HepG2 (cell line): ENCODE data around the gene ZNF628. TPM values are rescaled to one million over a fixed set of nuclear protein-coding genes. Genes with fewer than 3 reads are reported as not detected.

Experiments used
- ATAC-seq: fragments of 200-7000 bp; cut with Tn5 transposase; 3 replicates; pipeline ENCODE4 v1.9.1; 2020; ENCODE audit warnings: mild to moderate bottlenecking, moderate library complexity
- BruUV-seq: library from RNA; stranded (reverse); fragments of 400-500 nt; replicated peaks from 2 replicates; lab custom pipeline; 2021; lab: Mats Ljungman, UMichigan
- CTCF ChIA-PET: fragments of 300-600 bp; formaldehyde crosslinking; extraction: SDS; loops from one replicate; lab custom pipeline; 2021; ENCODE audit warnings: low total read pairs, inconsistent platforms, low intra/inter-chr PET ratio; lab: Yijun Ruan, JAX
- POLR2A ChIA-PET: fragments of 350-600 bp; sonication (Branson Sonifier 250); formaldehyde crosslinking; loops from one replicate; lab custom pipeline; 2020; ENCODE audit warnings: antibody characterized with exemption, inconsistent platforms; lab: Yijun Ruan, JAX
- DNase-seq: peaks from one replicate; pipeline ENCODE4 v3.0.0-alpha.2; 2015; ENCODE audit warnings: low spot score
- FAIRE-seq: peaks from 3 replicates; lab custom pipeline; 2011; peaks lifted over from hg19 to GRCh38; lab: Jason Lieb, UNC
- H2AFZ ChIP-seq: one replicate; pipeline ENCODE4 v1.6.1; 2011; ENCODE audit warnings: low read length, inconsistent platforms
- H3K27ac ChIP-seq: fragments of 300-600 bp; 3 replicates; pipeline ENCODE4 v1.8.0; 2011; ENCODE audit warnings: mixed run types, mild to moderate bottlenecking, mixed read lengths, low read length, inconsistent platforms; ENCODE audit not compliant: insufficient read depth; ENCODE audit errors: extremely low read length
- H3K27me3 ChIP-seq, 2 experiments: fragments of 200-600 bp in 1 of 2; 2 replicates in 1 of 2; 3 replicates in 1 of 2; pipeline versions ENCODE4 v1.6.0 to v1.8.0; 2011; ENCODE audit warnings: low read length in 2 of 2, mild to moderate bottlenecking in 2 of 2, moderate library complexity in 2 of 2, inconsistent platforms in 1 of 2; ENCODE audit not compliant: insufficient read depth in 2 of 2, control insufficient read depth in 1 of 2
- H3K36me3 ChIP-seq, 2 experiments: fragments of 200-600 bp in 1 of 2; replicated peaks in 1 of 2; 2 replicates in 1 of 2; 3 replicates in 1 of 2; pipeline versions ENCODE4 v1.5.1 to v1.8.0; 2011; ENCODE audit warnings: low read length in 2 of 2, inconsistent platforms in 1 of 2; ENCODE audit not compliant: insufficient read depth in 2 of 2, control insufficient read depth in 1 of 2
- H3K4me1 ChIP-seq: 2 replicates; pipeline ENCODE4 v1.5.1; 2012; ENCODE audit warnings: low read length, inconsistent platforms; ENCODE audit not compliant: insufficient read depth
- H3K4me2 ChIP-seq: 2 replicates; pipeline ENCODE4 v1.6.0; 2011; ENCODE audit warnings: low read depth, low read length, inconsistent platforms
- H3K4me3 ChIP-seq, 3 experiments: fragments of 200-600 bp in 1 of 3; sonication (generic), shearing (Covaris generic) in 1 of 3; replicated peaks in 1 of 3; 2 replicates each; pipeline ENCODE4 v1.5.1; 2011 to 2016; ENCODE audit warnings: low read length in 3 of 3, inconsistent platforms in 2 of 3, low read depth in 2 of 3, mild to moderate bottlenecking in 2 of 3, control low read depth in 1 of 3, mixed read lengths in 1 of 3; ENCODE audit not compliant: insufficient read depth in 1 of 3
- H3K79me2 ChIP-seq: one replicate; pipeline ENCODE4 v1.6.1; 2011; ENCODE audit warnings: low read length, inconsistent platforms; ENCODE audit not compliant: insufficient read depth
- H3K9ac ChIP-seq: 2 replicates; pipeline ENCODE4 v1.6.0; 2011; ENCODE audit warnings: mild to moderate bottlenecking, low read depth, low read length, inconsistent platforms; ENCODE audit not compliant: insufficient read depth
- H3K9me3 ChIP-seq: 2 replicates; pipeline ENCODE4 v1.5.1; 2012; ENCODE audit warnings: mild to moderate bottlenecking, low read length
- H4K20me1 ChIP-seq: 2 replicates; pipeline ENCODE4 v1.6.0; 2011; ENCODE audit warnings: inconsistent platforms, mild to moderate bottlenecking, low read length, moderate library complexity; ENCODE audit not compliant: insufficient read depth
- ELF4 ChIP-seq: sonication (generic); formaldehyde crosslinking; IDR thresholded peaks from 2 replicates; pipeline ENCODE4 v1.5.0; 2020; ENCODE audit warnings: missing genetic modification reagents, mild to moderate bottlenecking, moderate library complexity, borderline replicate concordance
- ETS1 ChIP-seq: sonication (generic); formaldehyde crosslinking; IDR thresholded peaks from 2 replicates; pipeline ENCODE4 v1.4.0; 2020; ENCODE audit warnings: missing genetic modification reagents
- KDM3A ChIP-seq: IDR thresholded peaks from 2 replicates; pipeline ENCODE4 v1.6.1; 2018; ENCODE audit warnings: low read depth, missing compliant biosample characterization
- PITX1 ChIP-seq: sonication (generic); formaldehyde crosslinking; IDR thresholded peaks from 2 replicates; pipeline ENCODE4 v1.5.1; 2020; ENCODE audit warnings: mild to moderate bottlenecking, missing genetic modification reagents
- ZNF17 ChIP-seq: sonication (generic); formaldehyde crosslinking; IDR thresholded peaks from 2 replicates; pipeline ENCODE4 v1.5.0; 2020; ENCODE audit warnings: mild to moderate bottlenecking, missing genetic modification reagents
- ZNF292 ChIP-seq: sonication (generic); formaldehyde crosslinking; IDR thresholded peaks from 2 replicates; pipeline ENCODE4 v1.8.1; 2022; ENCODE audit warnings: mild to moderate bottlenecking, low read depth, missing genetic modification reagents, borderline replicate concordance
- ZNF407 ChIP-seq: sonication (generic); formaldehyde crosslinking; IDR thresholded peaks from one replicate; pipeline ENCODE4 v1.5.1; 2020; ENCODE audit warnings: mild to moderate bottlenecking, missing genetic modification reagents; ENCODE audit errors: not compliant biosample characterization
- WGBS: methylation state at CpG from one replicate; pipeline ENCODE4 v1.1.6; 2017; ENCODE audit warnings: low lambda C conversion rate; 5-methylcytosine and 5-hydroxymethylcytosine counted together
- in situ Hi-C: cut with HindIII; loops from 2 replicates; pipeline ENCODE4 v1.10.0; 2017; ENCODE audit warnings: low pct_unique_long_range_greater_than_20kb; ENCODE audit not compliant: extremely low pct_ligation_motif_present
- intact Hi-C: fragments of 100-400 bp; cut with micrococcal nuclease; formaldehyde crosslinking; loops from one replicate; pipeline ENCODE4 v1.10.0; 2022; ENCODE audit not compliant: unreplicated experiment
- polyA plus RNA-seq, 8 experiments: library from polyadenylated mRNA; depleted of rRNA in 3 of 8; stranded (reverse) in 7 of 8; unstranded in 1 of 8; fragments of >200 nt; fragmentation: Illumina TruSeq in 4 of 8; extraction: Trizol in 4 of 8; gene quantifications; 2 replicates each; pipeline versions ENCODE4 v1.2.1 to v1.2.3, GENCODE V29; 2011 to 2016; ENCODE audit warnings: low read depth in 4 of 8, missing spikeins in 1 of 8, mixed read lengths in 1 of 8; ENCODE audit not compliant: insufficient read depth in 1 of 8
- total RNA-seq, 5 experiments: library from RNA; depleted of rRNA; stranded (reverse); fragments of >200 nt; fragmentation: Illumina TruSeq; extraction: Trizol; gene quantifications; 2 replicates each; pipeline ENCODE4 v1.2.3, GENCODE V29; 2016; ENCODE audit warnings: low read depth in 1 of 5
- TF ChIP-seq, protein P1 (sequence below): sonication (generic); formaldehyde crosslinking; IDR thresholded peaks from 2 replicates; pipeline ENCODE4 v1.5.1; 2020; ENCODE audit warnings: mild to moderate bottlenecking, missing genetic modification reagents, borderline replicate concordance

Gene ZNF628
- total and polyA plus RNA-seq, 2 of the 13 experiments (the other 11 are each of a cell fraction or from before 2014, with no cell fraction given) = 0.54 to 1.2 TPM

DNA sequence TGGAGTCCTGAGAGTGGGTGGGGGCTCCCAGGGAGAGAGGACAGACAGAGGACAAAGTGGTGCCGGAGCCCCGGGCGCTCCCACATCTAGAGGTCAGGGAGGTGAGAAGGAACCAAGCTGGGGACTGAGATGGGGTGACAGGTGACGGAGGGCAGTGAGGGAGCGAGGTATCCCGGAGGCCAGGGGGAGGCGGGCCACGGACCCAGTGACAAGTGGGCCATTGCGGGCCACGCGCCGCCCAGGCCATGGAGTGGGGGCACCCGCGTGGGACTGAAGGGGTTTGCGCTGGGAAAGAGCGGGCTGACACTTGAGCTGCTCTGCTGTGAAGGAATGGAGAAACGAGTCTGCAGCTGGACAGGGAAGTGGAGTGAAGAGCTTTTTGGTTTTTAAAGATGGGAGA, 2.6 kb downstream of the ZNF628 start:
- no peak overlapping the region for H2AFZ ChIP-seq
- BruUV-seq = no TSS peak
- no peaks in the 10 kb centered on the region for H3K36me3 ChIP-seq
- H3K4me2 ChIP-seq = no peak overlapping the region
- DNase-seq (no peak), ATAC-seq (no peak), FAIRE-seq (no peak)
- peaks cover 11% of the 10 kb centered on the region for H3K79me2 ChIP-seq
- no peaks in the 10 kb centered on the region for H4K20me1 ChIP-seq
- ChIA-PET CTCF (no interaction called here), POLR2A (no interaction called here)
- no peaks in the 10 kb centered on the region for H3K9me3 ChIP-seq
- no peak overlapping the region for H3K27ac ChIP-seq
- H3K4me3 ChIP-seq = no peak overlapping the region
- in situ Hi-C loops = no loop called here
- WGBS = 93% methylated on average over 17 of the region's 17 CpGs
- no peak overlapping the region for H3K9ac ChIP-seq
- no peaks in the 10 kb centered on the region; a peak in 1 of 5 replicates for H3K27me3 ChIP-seq
- peaks cover 33% of the 10 kb centered on the region for H3K4me1 ChIP-seq
- intact Hi-C loops = no loop called here
- TF ChIP-seq ZNF292 (CRISPR knock-in tag) (no peak), PITX1 (CRISPR knock-in tag) (no peak), ZNF407 (CRISPR knock-in tag) (no peak), ELF4 (CRISPR knock-in tag) (no peak), ZNF17 (no peak), ETS1 (CRISPR knock-in tag) (no peak), KDM3A (CRISPR knock-in tag) (no peak)
- TF ChIP-seq, protein P1, sequence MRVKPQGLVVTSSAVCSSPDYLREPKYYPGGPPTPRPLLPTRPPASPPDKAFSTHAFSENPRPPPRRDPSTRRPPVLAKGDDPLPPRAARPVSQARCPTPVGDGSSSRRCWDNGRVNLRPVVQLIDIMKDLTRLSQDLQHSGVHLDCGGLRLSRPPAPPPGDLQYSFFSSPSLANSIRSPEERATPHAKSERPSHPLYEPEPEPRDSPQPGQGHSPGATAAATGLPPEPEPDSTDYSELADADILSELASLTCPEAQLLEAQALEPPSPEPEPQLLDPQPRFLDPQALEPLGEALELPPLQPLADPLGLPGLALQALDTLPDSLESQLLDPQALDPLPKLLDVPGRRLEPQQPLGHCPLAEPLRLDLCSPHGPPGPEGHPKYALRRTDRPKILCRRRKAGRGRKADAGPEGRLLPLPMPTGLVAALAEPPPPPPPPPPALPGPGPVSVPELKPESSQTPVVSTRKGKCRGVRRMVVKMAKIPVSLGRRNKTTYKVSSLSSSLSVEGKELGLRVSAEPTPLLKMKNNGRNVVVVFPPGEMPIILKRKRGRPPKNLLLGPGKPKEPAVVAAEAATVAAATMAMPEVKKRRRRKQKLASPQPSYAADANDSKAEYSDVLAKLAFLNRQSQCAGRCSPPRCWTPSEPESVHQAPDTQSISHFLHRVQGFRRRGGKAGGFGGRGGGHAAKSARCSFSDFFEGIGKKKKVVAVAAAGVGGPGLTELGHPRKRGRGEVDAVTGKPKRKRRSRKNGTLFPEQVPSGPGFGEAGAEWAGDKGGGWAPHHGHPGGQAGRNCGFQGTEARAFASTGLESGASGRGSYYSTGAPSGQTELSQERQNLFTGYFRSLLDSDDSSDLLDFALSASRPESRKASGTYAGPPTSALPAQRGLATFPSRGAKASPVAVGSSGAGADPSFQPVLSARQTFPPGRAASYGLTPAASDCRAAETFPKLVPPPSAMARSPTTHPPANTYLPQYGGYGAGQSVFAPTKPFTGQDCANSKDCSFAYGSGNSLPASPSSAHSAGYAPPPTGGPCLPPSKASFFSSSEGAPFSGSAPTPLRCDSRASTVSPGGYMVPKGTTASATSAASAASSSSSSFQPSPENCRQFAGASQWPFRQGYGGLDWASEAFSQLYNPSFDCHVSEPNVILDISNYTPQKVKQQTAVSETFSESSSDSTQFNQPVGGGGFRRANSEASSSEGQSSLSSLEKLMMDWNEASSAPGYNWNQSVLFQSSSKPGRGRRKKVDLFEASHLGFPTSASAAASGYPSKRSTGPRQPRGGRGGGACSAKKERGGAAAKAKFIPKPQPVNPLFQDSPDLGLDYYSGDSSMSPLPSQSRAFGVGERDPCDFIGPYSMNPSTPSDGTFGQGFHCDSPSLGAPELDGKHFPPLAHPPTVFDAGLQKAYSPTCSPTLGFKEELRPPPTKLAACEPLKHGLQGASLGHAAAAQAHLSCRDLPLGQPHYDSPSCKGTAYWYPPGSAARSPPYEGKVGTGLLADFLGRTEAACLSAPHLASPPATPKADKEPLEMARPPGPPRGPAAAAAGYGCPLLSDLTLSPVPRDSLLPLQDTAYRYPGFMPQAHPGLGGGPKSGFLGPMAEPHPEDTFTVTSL (CRISPR knock-in tag) = no peak
